ENCODE measurements around the gene PTGER3. TPM values are rescaled to one million over a fixed set of nuclear protein-coding genes. Genes with fewer than 3 reads are reported as not detected.

Gene PTGER3
- total and polyA plus RNA-seq, 10 of the 15 experiments (the other 5 are each of a cell fraction or from before 2014, with no cell fraction given), result under 0.01 to 0.04 (median 0.02) TPM; not detected in 7

DNA sequence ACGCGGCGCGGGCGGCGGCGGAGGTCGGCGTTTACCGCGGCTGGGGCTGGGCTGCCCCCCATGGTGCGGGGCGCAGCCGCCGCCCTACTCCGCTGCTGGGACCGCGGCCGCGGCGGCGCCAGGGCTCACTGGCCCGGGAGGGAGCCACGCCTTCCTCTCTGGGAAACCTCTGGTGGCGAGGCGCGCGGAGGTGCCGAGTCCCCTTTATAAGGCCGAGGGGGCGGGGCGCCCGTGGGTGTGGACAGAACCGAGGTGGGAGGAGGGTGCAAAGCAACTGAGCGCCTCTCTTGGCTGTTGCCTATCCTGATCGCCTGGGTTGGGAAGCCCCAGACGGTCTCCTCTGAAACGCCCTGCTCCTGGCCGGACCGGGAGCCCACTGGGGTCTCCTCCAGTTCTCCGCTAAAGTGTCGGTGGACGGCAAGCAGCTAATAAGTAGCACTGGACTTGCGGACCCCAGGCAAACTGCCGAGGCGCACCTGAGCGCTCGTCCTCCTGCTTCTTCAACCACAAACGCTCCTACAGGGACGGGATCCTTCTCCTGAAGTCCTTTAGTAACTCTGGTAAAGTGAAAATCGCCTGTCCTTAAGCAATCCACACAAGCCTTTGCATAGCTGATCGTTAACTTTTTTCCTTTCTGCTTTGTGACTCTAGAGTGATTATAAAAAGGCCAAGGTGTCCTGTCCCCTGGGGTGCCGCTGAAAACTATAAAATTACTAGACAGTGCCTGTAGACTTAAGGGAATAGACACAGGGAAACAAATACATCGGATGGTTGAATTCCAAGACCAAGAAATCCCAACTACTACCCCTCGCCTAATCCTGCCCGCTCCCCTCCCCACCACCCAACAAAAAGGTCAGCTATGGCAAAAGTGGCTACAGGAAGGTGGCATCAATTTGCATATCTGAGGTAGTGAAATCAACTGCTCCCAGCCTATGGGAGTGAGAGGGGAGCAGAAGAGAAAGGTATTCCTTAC, at the start of gene PTGER3 (continued):
- TF ChIP-seq, protein P1, sequence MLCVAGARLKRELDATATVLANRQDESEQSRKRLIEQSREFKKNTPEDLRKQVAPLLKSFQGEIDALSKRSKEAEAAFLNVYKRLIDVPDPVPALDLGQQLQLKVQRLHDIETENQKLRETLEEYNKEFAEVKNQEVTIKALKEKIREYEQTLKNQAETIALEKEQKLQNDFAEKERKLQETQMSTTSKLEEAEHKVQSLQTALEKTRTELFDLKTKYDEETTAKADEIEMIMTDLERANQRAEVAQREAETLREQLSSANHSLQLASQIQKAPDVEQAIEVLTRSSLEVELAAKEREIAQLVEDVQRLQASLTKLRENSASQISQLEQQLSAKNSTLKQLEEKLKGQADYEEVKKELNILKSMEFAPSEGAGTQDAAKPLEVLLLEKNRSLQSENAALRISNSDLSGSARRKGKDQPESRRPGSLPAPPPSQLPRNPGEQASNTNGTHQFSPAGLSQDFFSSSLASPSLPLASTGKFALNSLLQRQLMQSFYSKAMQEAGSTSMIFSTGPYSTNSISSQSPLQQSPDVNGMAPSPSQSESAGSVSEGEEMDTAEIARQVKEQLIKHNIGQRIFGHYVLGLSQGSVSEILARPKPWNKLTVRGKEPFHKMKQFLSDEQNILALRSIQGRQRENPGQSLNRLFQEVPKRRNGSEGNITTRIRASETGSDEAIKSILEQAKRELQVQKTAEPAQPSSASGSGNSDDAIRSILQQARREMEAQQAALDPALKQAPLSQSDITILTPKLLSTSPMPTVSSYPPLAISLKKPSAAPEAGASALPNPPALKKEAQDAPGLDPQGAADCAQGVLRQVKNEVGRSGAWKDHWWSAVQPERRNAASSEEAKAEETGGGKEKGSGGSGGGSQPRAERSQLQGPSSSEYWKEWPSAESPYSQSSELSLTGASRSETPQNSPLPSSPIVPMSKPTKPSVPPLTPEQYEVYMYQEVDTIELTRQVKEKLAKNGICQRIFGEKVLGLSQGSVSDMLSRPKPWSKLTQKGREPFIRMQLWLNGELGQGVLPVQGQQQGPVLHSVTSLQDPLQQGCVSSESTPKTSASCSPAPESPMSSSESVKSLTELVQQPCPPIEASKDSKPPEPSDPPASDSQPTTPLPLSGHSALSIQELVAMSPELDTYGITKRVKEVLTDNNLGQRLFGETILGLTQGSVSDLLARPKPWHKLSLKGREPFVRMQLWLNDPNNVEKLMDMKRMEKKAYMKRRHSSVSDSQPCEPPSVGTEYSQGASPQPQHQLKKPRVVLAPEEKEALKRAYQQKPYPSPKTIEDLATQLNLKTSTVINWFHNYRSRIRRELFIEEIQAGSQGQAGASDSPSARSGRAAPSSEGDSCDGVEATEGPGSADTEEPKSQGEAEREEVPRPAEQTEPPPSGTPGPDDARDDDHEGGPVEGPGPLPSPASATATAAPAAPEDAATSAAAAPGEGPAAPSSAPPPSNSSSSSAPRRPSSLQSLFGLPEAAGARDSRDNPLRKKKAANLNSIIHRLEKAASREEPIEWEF (IDR thresholded peaks at IDR 0.05; ENCODE audit: insufficient replicate concordance, low read depth, low read length), result no peak
- no peak for TF ChIP-seq MEF2A (IDR thresholded peaks at IDR 0.05; ENCODE audit: insufficient read depth, low read depth, low read length)
- TF ChIP-seq, protein P2, sequence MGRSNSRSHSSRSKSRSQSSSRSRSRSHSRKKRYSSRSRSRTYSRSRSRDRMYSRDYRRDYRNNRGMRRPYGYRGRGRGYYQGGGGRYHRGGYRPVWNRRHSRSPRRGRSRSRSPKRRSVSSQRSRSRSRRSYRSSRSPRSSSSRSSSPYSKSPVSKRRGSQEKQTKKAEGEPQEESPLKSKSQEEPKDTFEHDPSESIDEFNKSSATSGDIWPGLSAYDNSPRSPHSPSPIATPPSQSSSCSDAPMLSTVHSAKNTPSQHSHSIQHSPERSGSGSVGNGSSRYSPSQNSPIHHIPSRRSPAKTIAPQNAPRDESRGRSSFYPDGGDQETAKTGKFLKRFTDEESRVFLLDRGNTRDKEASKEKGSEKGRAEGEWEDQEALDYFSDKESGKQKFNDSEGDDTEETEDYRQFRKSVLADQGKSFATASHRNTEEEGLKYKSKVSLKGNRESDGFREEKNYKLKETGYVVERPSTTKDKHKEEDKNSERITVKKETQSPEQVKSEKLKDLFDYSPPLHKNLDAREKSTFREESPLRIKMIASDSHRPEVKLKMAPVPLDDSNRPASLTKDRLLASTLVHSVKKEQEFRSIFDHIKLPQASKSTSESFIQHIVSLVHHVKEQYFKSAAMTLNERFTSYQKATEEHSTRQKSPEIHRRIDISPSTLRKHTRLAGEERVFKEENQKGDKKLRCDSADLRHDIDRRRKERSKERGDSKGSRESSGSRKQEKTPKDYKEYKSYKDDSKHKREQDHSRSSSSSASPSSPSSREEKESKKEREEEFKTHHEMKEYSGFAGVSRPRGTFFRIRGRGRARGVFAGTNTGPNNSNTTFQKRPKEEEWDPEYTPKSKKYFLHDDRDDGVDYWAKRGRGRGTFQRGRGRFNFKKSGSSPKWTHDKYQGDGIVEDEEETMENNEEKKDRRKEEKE (IDR thresholded peaks at IDR 0.05), result no peak

Data from GM12878 (cell line).